ENCODE data around the gene AGPAT1. TPM values are rescaled to one million over a fixed set of nuclear protein-coding genes. Genes with fewer than 3 reads are reported as not detected.
A peak's percentile ranks its signal among the peaks of the same experiment; 100 is the strongest.

Gene AGPAT1
- total and polyA plus RNA-seq, 2 experiments from 2014 or later = 39.8 to 82.1 TPM

- TF ChIP-seq, protein P1, sequence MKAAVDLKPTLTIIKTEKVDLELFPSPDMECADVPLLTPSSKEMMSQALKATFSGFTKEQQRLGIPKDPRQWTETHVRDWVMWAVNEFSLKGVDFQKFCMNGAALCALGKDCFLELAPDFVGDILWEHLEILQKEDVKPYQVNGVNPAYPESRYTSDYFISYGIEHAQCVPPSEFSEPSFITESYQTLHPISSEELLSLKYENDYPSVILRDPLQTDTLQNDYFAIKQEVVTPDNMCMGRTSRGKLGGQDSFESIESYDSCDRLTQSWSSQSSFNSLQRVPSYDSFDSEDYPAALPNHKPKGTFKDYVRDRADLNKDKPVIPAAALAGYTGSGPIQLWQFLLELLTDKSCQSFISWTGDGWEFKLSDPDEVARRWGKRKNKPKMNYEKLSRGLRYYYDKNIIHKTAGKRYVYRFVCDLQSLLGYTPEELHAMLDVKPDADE (IDR thresholded peaks at IDR 0.05) = peak; percentile 25
Observed at GRCh38 chr6:32127717-32128592, 47.9 kb downstream of the AGPAT1 start, which contains the start of gene ATF6B (continued).

DNA sequence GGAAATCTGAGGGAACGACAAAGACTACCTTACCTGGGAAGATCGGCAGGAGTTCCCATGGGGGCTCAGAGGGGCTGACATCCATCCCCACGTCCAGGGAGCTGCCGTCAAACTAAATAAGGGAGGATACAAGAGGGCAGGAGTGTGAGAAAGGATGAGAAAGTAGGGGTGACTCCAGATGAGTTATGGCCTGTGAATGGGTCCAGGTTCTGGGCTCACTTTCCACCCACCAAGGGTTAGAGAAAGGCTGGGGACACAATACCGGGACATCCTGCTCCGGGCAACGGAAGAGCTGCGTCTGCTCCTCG lies 48.5 kb downstream of the AGPAT1 start:
- Histone ChIP-seq H3K4me3 (peak overlapping the region; percentile 86), H3K4me1 (ENCODE audit: insufficient read depth) (peaks cover 22% of the 10 kb centered on the region), H3F3A (replicated peaks; ENCODE audit: low read depth) (peaks cover 10% of the 10 kb centered on the region; the same call in 1 of the 2 replicates), H3K27ac (ENCODE audit: low read depth) (peak overlapping the region; percentile 94), H4K20me1 (replicated peaks; ENCODE audit: insufficient read depth) (0 out of 2 replicates have a peak, but pooled peaks cover 5% of the 10 kb centered on the region), H3K79me2 (replicated peaks; ENCODE audit: insufficient read depth) (peaks cover 20% of the 10 kb centered on the region), H3K9me2 (ENCODE audit: insufficient read depth) (no peaks in the 10 kb centered on the region), H3K27me3 (ENCODE audit: insufficient read depth) (no peaks in the 10 kb centered on the region), H3K4me2 (peak overlapping the region; percentile 86), H2AFZ (peak overlapping the region; percentile 54; the same call in 1 of the 2 replicates), H3K36me3 (ENCODE audit: insufficient read depth) (0 out of 2 replicates have a peak, but pooled peaks cover 7% of the 10 kb centered on the region)
- no peak for TF ChIP-seq ZNF114 (CRISPR knock-in tag; IDR thresholded peaks at IDR 0.05)
- no peak for TF ChIP-seq EZH2 (IDR thresholded peaks at IDR 0.05; ENCODE audit: low read depth, unreplicated experiment)
- TF ChIP-seq STAT1 (IDR thresholded peaks at IDR 0.05; ENCODE audit: unreplicated experiment) = no peak
- TF ChIP-seq, protein P2, sequence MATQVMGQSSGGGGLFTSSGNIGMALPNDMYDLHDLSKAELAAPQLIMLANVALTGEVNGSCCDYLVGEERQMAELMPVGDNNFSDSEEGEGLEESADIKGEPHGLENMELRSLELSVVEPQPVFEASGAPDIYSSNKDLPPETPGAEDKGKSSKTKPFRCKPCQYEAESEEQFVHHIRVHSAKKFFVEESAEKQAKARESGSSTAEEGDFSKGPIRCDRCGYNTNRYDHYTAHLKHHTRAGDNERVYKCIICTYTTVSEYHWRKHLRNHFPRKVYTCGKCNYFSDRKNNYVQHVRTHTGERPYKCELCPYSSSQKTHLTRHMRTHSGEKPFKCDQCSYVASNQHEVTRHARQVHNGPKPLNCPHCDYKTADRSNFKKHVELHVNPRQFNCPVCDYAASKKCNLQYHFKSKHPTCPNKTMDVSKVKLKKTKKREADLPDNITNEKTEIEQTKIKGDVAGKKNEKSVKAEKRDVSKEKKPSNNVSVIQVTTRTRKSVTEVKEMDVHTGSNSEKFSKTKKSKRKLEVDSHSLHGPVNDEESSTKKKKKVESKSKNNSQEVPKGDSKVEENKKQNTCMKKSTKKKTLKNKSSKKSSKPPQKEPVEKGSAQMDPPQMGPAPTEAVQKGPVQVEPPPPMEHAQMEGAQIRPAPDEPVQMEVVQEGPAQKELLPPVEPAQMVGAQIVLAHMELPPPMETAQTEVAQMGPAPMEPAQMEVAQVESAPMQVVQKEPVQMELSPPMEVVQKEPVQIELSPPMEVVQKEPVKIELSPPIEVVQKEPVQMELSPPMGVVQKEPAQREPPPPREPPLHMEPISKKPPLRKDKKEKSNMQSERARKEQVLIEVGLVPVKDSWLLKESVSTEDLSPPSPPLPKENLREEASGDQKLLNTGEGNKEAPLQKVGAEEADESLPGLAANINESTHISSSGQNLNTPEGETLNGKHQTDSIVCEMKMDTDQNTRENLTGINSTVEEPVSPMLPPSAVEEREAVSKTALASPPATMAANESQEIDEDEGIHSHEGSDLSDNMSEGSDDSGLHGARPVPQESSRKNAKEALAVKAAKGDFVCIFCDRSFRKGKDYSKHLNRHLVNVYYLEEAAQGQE (IDR thresholded peaks at IDR 0.05; ENCODE audit: unreplicated experiment) = no peak
- TF ChIP-seq CTCF (conservative IDR thresholded peaks at IDR 0.05; ENCODE audit: low read depth in 2 of 2) = no peak
- TF ChIP-seq CREB1 (CRISPR knock-in tag; IDR thresholded peaks at IDR 0.05; ENCODE audit: low read depth) = no peak
- no peak for TF ChIP-seq ZNF331 (CRISPR knock-in tag; IDR thresholded peaks at IDR 0.05; ENCODE audit: low read depth)
- Mint-ChIP-seq H3K27ac (peak overlapping the region; percentile 99), H3K4me3 (peak overlapping the region; percentile 100), H3K4me1 (peaks cover 23% of the 10 kb centered on the region), H3K36me3 (ENCODE audit: low read depth) (peaks cover 30% of the 10 kb centered on the region), H3K27me3 (ENCODE audit: insufficient read depth, low read depth, poor library complexity) (peaks cover 16% of the 10 kb centered on the region), H3K9me3 (no peaks in the 10 kb centered on the region)
- DNase-seq (ENCODE audit: low spot score) (no peak), ATAC-seq (no peak)

Data from GM23338 (cell line).